ENCODE results near the gene EIF4E2. TPM values are rescaled to one million over a fixed set of nuclear protein-coding genes. Genes with fewer than 3 reads are reported as not detected.
A peak's percentile ranks its signal among the peaks of the same experiment; 100 is the strongest.

Gene EIF4E2
- total and polyA plus RNA-seq, 2 of the 13 experiments (the other 11 are each of a cell fraction or from before 2014, with no cell fraction given) = 25.0 to 101 TPM

DNA sequence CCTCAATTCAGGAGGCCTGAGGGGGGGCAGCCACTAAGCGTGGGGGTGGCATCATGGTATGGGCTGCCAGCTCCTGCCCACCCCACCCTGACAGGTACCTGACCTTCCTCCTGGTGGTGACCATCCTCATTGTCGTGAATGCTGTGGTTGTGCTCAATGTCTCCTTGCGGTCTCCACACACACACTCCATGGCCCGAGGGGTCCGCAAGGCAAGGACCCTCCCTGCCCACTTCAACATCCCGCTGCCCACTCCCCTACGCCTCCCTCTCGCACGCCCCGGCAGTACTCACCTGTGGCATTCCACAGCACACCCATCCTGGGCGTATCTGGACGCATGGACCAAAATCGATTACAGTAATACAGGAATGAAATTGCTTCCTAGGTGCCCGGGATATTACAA is 7.0 kb upstream of the EIF4E2 start:
- no TSS peak for BruUV-seq (replicated peaks)
- no peak for FAIRE-seq
- in situ Hi-C loops (cut with HindIII; ENCODE audit: extremely low pct_ligation_motif_present, low pct_unique_long_range_greater_than_20kb) = no loop called here

More for the DNA sequence above, 7.0 kb upstream of the EIF4E2 start:
- no peaks in the 10 kb centered on the region; a peak in 1 of 5 replicates for H3K27me3 ChIP-seq (ENCODE audit: control insufficient read depth in 1 of 2, insufficient read depth in 2 of 2, low read length in 2 of 2)
- ChIA-PET CTCF (ENCODE audit: low intra/inter-chr PET ratio, low total read pairs) (no interaction called here), POLR2A (no interaction called here)
- peaks cover 4 to 8% of the 10 kb centered on the region in 2 experiments; a peak in 4 of 5 replicates for H3K36me3 ChIP-seq (replicated peaks in 1 of 2; ENCODE audit: control insufficient read depth in 1 of 2, insufficient read depth in 2 of 2, low read length in 2 of 2)
- no peak overlapping the region for H2AFZ ChIP-seq (ENCODE audit: low read length)
- no peak overlapping the region for H3K4me2 ChIP-seq (ENCODE audit: low read depth, low read length)
- ATAC-seq = no peak
- peaks cover 7% of the 10 kb centered on the region for H3K79me2 ChIP-seq (ENCODE audit: insufficient read depth, low read length)
- no peaks in the 10 kb centered on the region; the same call in 1 of the 2 replicates for H4K20me1 ChIP-seq (ENCODE audit: insufficient read depth, low read length)
- TF ChIP-seq GABPA (IDR thresholded peaks at IDR 0.05; ENCODE audit: low read depth, low read length) (no peak), GABPA (CRISPR knock-in tag; IDR thresholded peaks at IDR 0.05; ENCODE audit: low read depth) (no peak), POLR2A (IDR thresholded peaks at IDR 0.05; ENCODE audit: insufficient read depth in 1 of 2, low read depth in 2 of 2, low read length in 2 of 2) (peak in 1 of 2 experiments; percentile 16; a peak in 1 of 4 replicates)
- TF ChIP-seq, protein P1, sequence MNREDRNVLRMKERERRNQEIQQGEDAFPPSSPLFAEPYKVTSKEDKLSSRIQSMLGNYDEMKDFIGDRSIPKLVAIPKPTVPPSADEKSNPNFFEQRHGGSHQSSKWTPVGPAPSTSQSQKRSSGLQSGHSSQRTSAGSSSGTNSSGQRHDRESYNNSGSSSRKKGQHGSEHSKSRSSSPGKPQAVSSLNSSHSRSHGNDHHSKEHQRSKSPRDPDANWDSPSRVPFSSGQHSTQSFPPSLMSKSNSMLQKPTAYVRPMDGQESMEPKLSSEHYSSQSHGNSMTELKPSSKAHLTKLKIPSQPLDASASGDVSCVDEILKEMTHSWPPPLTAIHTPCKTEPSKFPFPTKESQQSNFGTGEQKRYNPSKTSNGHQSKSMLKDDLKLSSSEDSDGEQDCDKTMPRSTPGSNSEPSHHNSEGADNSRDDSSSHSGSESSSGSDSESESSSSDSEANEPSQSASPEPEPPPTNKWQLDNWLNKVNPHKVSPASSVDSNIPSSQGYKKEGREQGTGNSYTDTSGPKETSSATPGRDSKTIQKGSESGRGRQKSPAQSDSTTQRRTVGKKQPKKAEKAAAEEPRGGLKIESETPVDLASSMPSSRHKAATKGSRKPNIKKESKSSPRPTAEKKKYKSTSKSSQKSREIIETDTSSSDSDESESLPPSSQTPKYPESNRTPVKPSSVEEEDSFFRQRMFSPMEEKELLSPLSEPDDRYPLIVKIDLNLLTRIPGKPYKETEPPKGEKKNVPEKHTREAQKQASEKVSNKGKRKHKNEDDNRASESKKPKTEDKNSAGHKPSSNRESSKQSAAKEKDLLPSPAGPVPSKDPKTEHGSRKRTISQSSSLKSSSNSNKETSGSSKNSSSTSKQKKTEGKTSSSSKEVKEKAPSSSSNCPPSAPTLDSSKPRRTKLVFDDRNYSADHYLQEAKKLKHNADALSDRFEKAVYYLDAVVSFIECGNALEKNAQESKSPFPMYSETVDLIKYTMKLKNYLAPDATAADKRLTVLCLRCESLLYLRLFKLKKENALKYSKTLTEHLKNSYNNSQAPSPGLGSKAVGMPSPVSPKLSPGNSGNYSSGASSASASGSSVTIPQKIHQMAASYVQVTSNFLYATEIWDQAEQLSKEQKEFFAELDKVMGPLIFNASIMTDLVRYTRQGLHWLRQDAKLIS (CRISPR knock-in tag; IDR thresholded peaks at IDR 0.05) = no peak
- TF ChIP-seq, protein P2, sequence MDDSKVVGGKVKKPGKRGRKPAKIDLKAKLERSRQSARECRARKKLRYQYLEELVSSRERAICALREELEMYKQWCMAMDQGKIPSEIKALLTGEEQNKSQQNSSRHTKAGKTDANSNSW (CRISPR knock-in tag; IDR thresholded peaks at IDR 0.05; ENCODE audit: borderline replicate concordance) = no peak
- intact Hi-C loops (cut with micrococcal nuclease; ENCODE audit: unreplicated experiment) = no loop called here
- H3K4me1 ChIP-seq (ENCODE audit: insufficient read depth, low read length) = peaks cover 11% of the 10 kb centered on the region; the same call in 1 of the 2 replicates
- 85% methylated on average over 14 of the region's 14 CpGs for WGBS (ENCODE audit: low lambda C conversion rate)
- no peak overlapping the region for H3K4me3 ChIP-seq (replicated peaks in 1 of 3; ENCODE audit: insufficient read depth in 1 of 3, low read depth in 2 of 3, low read length in 3 of 3)
- H3K9ac ChIP-seq (ENCODE audit: insufficient read depth, low read depth, low read length) = no peak overlapping the region
- no peak for DNase-seq (ENCODE audit: low spot score)
- no peak overlapping the region for H3K27ac ChIP-seq (ENCODE audit: extremely low read length, insufficient read depth, low read length)
- peaks cover 2% of the 10 kb centered on the region; the same call in 1 of the 2 replicates for H3K9me3 ChIP-seq (ENCODE audit: low read length)

Data from HepG2 (cell line).